GM19324 (cell line): Measurements from ENCODE around the gene TXNDC2.
"Not testable (repeated sequence)": the region's sequence is repeated elsewhere in the genome, so short reads cannot be mapped to it uniquely, and the experiment has no call there.

Experiments used
- ATAC-seq: cut with Tn5 transposase; IDR thresholded peaks from one replicate; pipeline ENCODE4 v1.9.1; 2021; ENCODE audit warnings: mild to moderate bottlenecking, moderate library complexity; ENCODE audit not compliant: unreplicated experiment, low FRiP score

Gene TXNDC2

DNA sequence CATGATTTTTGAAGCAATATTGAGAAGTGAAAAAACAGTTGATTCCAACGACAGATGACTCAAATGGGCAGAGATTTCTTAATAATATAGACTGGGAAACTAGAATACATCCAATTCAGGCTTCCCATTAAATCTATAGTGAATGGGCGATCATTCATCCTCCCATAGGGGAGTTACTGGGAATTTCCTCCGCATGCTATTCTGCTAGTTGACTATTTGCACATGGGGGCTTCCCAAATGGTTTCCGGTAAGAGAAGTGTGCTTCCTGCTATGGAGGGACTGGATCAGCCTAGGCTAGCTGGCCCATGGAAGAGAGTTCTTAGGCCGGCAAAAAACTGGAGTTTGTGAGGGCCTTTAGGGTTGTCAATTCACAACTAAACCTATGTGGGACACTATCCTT lies 25.5 kb downstream of the TXNDC2 start:
- ATAC-seq, result no peak

DNA sequence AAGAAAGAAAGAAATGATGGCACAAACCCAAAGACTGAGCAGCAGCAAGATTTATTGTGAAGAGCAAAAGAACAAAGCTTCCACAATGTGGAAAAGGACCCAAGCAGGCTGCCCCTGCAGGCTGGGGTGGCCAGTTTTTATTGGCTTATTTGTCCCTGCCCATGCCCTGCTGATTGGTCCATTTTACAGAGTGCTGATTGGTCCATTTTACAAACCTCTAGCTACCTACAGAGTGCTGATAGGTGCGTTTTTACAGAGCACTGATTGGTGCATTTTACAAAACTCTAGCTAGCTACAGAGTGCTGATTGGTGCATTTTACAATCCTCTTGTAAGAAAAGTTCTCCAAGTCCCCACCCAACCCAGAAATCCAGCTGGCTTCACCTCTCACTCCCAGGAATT lies 26.5 kb downstream of the TXNDC2 start:
- not testable (repeated sequence) for ATAC-seq

- ATAC-seq, result no peak
These were observed 27.4 kb downstream of the TXNDC2 start for GRCh38 chr18:9913151-9913525.

DNA sequence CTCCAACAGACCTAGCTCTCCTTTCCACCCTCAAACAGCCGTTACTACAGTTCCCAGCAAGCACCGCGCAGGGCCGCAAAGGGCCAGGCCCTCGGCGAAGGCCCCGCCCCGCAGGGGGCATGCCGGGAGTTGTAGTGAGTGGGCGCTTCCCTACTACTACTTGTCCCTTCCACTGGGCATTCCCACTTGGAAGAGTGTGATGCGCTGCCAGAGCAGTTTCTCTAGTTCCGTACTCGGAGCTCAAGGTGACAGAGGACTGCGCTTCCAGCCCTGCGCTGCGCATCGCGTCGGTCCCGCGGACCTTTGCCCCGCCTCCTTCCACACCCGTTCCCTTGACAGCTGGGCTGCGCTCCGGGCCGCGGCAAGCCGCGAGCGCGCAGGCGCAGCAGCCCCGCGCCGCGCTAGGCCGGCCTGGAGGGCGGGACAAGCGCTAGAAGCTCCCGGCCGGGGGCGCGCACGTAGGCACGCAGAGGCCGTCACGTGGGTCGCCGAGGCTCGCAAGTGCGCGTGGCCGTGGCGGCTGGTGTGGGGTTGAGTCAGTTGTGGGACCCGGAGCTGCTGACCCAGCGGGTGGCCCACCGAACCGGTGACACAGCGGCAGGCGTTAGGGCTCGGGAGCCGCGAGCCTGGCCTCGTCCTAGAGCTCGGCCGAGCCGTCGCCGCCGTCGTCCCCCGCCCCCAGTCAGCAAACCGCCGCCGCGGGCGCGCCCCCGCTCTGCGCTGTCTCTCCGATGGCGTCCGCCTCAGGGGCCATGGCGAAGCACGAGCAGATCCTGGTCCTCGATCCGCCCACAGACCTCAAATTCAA lies 28.0 kb downstream of the TXNDC2 start, which contains the start of gene VAPA:
VAPA (plus strand) TSS at position 491 of the 808 bp plus-strand sequence; CDS start at position 732, 241 bp downstream.
- ATAC-seq, result peak; percentile 87

DNA sequence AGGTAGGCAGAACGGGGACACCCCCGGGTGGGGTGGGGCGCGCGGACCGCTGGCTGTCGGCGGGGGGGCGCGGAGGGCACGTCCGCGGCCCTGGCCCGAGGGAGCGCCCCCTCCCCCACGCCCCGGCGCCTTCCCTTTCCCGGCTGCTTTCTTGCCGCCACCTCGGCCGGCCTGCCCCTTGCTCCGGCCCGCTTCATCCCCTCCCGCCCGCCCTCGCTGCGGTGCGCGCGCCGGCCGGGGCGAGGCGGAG lies 28.5 kb downstream of the TXNDC2 start:
- ATAC-seq, result peak; percentile 29

DNA sequence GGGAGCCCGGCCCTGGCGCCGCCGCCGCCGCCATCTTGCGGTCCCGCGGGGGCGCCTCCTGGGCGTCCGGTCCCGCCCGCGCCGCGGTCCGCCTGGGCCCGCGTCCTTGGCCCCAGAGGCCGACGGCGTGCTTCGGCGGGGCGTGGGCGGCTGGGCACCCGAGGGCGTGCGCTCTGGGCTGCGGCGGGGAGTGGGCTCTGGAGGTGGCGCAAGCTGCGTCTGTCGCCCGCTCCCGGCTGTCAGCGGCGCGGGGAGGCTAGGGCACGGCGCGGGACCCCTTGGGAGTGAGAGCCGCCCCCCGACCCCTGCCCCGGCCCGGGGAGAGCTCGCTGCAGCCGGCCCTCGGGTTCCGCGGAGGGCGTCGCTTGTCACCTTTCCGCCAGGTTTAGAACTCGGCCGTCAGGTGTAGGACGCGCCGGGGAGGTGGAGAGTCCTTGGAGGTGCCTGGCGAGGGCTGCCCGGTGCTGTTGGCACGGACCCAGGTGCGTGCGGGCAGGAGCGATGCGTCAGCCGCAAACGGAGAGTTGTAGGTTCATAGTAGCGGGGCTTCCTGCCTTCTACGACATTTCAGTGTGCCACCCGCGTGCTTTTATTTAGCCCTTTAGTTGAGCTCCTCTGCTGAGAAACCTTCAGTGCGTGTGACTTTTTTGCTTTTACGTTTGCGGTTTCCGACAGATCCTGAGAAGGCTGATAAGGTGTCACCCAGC lies 29.0 kb downstream of the TXNDC2 start:
- ATAC-seq, result peak; percentile 29

DNA sequence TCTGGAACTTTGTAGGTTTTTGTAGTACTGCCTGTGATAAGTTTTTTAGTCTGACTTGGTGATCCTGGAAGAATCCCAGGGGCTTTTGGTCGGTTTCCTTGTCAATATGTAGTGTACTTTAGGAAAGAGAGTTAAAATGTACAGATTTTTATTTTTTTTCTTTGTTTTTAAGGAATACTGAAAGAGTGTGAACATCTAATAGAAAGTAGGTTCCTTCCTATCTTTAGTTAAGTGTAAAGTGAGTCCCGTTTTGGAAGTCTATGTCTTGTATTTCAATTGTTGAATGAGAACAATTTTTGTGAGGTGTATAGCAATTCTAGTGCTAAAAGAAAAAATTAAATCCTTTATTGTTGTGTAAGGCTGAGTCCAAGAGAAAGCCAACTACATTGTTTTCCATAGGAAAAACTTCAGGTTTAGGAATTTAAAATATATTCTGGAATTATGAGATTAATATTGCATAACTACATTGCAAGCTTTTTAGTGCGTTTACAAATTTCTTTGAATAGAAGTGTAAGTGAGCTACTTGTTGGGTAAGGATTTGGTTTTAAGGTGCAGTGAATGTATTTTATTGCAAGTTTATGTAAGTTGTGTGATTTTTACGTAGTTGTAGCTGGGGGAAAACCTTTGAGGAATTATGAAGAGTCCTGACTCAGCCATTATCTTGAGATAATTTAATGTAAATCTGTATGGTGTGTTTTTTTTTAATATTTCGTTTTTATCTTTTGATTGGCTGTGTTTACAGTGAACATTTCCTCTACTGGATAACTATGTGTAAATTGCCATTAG lies 29.7 kb downstream of the TXNDC2 start:
- ATAC-seq, result no peak

- no peak for ATAC-seq
These were observed 30.4 kb downstream of the TXNDC2 start for GRCh38 chr18:9916077-9916639.

DNA sequence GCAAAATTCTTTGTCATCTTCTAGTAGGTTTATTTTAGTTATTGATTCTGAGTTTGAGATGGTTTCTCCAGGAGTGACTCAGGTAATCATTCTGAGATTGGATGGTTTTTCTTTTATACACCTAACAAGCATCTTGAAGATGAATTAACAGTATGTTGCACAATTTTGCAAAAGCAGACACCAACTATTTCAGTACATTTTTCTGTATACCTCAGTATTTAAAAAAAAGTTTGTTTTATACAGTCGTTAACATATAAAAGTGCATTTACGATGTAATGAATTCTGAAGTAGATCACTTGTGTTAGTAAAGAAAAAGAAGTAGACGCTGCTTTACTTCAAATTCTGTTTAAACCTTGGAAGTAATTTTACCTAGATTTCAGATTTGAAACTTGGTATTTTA lies 31.0 kb downstream of the TXNDC2 start:
- ATAC-seq, result no peak

- ATAC-seq, result no peak
These were observed 32.4 kb downstream of the TXNDC2 start for GRCh38 chr18:9918016-9918680.

- no peak for ATAC-seq
These were observed 33.9 kb downstream of the TXNDC2 start for GRCh38 chr18:9919564-9920232.

- no peak for ATAC-seq
These were observed 37.0 kb downstream of the TXNDC2 start for GRCh38 chr18:9922592-9923311.

GRCh38 chr18:9924371-9924943 lies 38.7 kb downstream of the TXNDC2 start:
- no peak for ATAC-seq

GRCh38 chr18:9925369-9925768 lies 39.6 kb downstream of the TXNDC2 start:
- no peak for ATAC-seq

GRCh38 chr18:9925795-9926194 lies 40.0 kb downstream of the TXNDC2 start:
- no peak for ATAC-seq

DNA sequence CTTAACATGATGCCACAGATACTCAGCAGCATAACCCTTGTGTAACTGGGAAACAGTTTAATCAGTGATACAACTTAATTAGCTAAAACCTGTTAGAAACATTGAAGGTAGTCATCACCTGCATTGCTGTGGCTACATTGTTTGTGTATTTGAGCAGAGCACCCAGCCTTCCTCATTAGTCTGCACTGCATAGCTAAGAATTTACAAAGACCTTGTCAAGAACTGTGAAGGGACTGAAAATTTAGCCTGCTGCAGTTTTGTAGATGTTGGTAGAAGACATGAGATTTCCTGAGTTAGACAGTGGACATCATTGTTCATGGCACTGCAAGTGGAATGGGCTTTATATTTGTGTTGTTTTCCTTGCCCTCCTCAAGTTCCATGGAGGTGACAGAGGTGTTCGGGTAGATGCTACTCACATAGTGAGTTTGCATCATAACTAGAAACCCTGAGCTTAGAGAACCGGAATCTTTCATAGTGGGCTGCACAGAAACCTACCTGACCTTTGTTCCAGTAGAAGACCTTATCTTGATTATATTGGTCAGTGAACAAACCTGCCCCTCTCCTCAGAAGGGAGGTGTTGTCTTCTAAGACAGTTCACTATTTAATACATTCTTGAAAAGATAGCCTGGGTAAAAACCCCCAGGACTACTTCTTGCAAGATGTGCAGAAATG lies 40.6 kb downstream of the TXNDC2 start:
- no peak for ATAC-seq

GRCh38 chr18:9926977-9927376 lies 41.2 kb downstream of the TXNDC2 start:
- ATAC-seq, result no peak

GRCh38 chr18:9927392-9928063 lies 41.8 kb downstream of the TXNDC2 start:
- no peak for ATAC-seq
